GM18499 (cell line): ENCODE measurements around the gene PKN1.

Source experiments
- ATAC-seq: cut with Tn5 transposase; IDR thresholded peaks from one replicate; pipeline ENCODE4 v1.9.1; 2021; ENCODE audit warnings: moderate number of reproducible peaks; ENCODE audit not compliant: insufficient read depth, unreplicated experiment

PKN1 gene

DNA sequence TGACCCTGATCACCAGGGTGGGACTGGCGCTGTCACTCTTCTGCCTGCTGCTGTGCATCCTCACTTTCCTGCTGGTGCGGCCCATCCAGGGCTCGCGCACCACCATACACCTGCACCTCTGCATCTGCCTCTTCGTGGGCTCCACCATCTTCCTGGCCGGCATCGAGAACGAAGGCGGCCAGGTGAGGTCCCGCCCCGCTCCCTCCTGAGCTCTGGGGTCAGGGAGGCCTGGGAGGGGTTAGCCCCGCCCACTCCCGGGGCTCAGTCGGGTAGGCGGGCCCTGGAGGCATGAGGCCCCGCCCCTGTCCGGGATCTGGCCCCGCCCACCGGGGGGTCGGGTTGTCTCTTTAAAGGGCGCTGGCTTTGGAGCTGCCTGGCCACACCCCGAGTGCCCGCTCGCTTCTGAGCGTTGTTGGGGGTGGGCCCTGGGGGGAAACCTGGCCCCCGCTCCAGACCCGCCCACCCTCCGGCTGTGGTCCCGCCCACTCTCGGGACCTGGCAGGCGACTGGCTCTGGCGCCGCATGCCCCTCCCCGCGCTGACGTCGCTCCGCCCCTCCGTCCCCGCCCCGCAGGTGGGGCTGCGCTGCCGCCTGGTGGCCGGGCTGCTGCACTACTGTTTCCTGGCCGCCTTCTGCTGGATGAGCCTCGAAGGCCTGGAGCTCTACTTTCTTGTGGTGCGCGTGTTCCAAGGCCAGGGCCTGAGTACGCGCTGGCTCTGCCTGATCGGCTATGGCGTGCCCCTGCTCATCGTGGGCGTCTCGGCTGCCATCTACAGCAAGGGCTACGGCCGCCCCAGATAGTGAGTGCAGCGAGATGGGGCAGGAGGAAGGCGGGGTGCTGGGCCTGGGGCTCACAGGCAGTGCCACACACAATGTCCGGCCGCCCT, 27.1 kb upstream of the PKN1 start:
- no peak for ATAC-seq

DNA sequence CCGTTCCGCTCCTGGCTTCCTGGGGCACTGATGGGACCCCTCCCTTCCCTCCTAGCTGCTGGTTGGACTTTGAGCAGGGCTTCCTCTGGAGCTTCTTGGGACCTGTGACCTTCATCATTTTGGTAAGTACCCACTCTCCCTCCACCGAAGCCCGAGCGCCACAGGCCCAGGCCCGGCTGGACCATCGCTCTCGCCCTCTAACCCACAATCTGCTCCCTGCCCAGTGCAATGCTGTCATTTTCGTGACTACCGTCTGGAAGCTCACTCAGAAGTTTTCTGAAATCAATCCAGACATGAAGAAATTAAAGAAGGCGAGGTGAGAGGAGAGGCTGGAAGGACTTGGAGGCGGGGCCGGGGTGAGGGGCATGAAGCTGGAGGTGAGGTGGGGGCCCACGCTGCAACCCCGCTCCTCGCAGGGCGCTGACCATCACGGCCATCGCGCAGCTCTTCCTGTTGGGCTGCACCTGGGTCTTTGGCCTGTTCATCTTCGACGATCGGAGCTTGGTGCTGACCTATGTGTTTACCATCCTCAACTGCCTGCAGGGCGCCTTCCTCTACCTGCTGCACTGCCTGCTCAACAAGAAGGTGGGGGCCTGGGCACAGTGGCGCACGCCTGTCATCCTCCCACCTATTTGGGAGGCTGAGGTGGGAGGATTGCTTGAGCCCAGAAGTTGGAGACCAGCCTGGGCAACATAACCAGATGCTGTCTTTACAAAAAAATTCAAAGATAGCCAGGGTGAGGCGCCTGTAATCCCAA, 26.3 kb upstream of the PKN1 start:
- no peak for ATAC-seq

DNA sequence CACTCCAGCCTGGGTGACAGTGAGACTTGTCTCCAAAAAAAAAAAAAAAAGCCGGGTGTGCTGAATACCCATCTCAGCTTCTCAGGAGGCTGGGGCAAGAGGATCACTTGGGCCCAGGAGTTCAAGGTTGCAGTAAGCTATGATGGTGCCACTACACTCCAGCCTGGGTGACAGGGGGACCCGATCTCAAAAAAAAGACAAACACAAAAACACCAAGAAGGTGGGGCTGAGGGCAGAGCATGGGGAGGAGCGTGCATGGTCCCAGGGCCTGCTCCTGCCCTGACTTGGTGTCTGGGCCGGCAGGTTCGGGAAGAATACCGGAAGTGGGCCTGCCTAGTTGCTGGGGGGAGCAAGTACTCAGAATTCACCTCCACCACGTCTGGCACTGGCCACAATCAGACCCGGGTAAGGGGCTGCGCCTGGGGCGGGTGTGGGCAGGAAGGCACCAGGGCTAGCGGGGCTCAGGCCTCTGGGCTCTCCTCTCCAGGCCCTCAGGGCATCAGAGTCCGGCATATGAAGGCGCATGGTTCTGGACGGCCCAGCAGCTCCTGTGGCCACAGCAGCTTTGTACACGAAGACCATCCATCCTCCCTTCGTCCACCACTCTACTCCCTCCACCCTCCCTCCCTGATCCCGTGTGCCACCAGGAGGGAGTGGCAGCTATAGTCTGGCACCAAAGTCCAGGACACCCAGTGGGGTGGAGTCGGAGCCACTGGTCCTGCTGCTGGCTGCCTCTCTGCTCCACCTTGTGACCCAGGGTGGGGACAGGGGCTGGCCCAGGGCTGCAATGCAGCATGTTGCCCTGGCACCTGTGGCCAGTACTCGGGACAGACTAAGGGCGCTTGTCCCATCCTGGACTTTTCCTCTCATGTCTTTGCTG, 25.3 kb upstream of the PKN1 start:
- no peak for ATAC-seq

DNA sequence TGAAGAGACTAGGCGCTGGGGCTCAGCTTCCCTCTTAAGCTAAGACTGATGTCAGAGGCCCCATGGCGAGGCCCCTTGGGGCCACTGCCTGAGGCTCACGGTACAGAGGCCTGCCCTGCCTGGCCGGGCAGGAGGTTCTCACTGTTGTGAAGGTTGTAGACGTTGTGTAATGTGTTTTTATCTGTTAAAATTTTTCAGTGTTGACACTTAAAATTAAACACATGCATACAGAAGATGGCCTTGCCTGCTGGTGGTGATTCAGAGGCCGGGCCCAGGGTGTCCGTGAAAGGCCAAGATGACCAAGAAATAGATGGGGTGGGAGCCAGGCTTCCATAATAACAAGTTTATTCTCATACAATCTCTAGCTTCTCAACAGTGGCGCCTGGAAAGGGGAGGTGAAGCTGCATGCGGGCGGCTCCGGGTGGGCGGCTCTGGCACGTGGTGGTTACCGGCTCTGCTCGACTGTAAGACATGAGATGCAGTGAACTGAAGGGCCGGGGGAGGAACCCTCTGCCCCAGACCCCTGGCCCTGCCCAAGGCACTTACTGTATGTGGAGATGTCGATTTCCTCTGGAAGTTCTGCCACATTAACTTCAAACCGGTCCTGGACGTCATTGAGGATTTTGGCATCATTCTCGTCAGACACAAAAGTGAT, 24.5 kb upstream of the PKN1 start:
- no peak for ATAC-seq

DNA sequence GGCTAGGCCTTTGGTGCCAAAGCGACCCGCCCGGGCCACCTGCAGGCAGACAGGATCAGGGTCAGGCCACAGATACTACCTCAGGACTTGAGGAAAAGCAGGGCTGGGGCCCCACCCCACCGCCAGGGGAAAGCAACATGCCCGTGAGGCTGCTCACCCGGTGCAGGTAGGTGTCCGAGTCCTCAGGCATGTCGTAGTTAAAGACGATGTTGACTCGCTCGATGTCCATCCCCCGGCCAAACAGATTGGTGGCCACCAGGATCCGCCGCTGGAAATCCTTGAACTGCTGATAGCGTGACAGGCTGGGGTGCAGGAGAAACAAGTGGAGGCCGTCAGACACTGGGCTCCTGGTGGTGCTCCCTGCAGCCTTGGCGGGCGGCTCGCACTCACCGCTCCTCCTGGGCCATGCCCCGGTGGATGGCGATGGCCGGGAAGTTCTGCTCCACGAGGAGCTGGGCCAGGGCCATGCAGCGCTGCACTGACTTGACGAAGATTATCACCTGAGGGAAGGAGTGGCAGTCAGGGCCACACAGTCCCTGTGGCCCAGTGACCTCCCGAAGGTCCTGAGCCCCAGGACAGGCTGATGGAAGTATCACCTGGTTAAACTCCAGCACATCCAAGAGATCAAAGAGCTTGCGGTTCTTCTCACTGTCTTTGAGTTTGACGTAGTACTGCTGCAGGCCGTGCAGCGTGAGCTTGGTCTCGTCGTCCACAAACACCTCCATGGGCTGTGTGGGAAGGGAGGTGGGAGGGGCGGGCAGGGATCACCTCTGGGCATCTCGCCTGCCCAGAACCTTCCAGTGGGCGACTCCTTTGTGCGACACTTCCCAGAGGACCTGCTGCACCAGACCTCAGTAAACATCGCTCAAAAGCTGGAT, 23.7 kb upstream of the PKN1 start:
- no peak for ATAC-seq

DNA sequence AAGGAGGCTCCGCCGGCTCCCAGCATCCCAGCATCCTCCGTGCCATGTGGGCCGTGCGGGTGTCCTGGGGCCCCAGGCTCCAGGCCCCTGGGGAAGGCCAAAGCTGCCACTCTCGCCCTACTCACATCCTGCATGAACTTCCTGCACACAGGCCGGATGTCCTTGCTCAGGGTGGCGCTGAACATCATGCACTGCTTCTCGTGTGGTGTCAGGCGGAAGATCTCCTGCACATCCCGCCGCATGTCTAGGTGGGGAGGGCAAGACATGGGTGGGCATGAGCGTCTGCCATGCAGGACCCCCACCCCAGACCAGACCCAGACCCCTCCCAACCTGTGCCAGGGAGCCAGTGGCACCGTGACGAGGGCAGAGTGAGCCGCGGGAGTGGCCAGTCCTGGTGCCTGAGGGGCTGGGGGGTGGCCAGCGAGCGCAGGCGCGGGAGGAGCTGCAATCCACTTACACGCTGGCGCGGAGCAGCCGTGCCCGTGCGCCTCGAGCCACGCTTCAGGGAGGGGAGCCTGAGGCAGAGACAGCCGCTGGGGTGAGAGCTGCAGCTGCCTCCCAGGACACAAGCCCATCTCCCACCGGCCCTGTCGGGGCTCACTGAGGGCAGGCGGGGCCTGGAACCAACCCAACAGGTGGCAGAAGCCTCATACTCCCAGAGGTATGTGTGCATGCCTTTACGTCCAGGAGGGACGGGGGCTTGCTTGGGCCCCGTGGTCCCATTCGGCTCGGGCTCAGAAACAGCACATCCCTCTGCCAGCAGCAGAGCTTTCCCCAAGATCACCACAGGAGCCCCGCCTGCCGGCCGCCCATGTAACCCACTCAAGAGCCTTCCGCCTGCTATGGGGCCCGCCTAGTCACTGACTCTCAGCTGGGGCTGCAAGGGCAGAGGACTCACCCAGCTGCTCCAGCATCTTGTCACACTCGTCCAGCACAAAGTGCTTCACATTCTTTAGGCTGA, 22.7 kb upstream of the PKN1 start:
- ATAC-seq: no peak

DNA sequence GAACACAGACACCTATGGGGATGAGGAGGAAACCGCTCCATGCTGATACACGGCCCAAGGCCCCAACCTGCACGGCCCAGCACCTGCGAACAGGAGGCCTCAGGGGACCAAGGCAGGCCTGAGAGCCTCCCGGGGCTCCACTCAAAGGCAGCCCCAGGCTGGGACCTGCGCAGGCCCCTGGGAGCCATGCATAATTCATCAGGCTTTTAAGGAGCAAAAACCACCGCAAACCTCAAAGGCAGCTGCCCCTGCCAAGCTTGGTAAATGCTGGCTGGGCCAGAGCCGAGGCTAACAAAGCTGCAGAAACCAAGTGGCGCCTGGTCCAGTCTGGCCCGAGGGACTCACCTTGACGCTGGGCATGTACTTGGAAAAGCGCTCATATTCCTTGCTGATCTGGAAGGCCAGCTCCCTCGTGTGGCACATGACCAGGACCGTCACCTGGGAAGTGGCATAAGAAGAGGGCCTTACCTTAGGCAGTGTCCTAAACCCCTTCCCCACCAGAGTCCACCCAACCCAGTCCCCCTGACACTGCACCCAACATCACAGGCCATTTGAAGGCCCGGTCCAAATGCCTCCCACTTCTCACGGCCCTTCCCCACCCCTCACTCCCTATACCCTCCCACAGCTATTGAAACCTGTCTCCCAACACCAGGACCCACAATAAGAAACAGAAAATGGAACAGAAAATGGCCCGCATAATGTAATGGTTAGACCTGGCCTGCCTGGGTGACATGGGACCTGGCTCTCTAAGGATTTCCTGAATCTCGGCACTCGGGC, 21.8 kb upstream of the PKN1 start:
- ATAC-seq: no peak

DNA sequence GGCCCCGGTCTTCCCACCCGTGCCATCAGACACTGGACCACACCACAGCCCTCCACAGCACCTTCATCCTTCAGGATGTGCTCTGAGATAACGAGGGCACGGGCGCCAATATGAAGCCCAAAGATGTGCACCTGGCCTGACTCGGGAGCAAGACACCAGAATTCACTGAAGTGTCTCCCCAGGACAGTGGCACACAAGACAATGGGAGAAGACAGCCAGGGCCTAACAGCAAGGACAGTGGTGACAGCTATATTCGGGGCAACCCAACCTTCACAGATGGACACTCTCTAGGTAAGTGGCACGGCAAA, 21.2 kb upstream of the PKN1 start:
- no peak for ATAC-seq

DNA sequence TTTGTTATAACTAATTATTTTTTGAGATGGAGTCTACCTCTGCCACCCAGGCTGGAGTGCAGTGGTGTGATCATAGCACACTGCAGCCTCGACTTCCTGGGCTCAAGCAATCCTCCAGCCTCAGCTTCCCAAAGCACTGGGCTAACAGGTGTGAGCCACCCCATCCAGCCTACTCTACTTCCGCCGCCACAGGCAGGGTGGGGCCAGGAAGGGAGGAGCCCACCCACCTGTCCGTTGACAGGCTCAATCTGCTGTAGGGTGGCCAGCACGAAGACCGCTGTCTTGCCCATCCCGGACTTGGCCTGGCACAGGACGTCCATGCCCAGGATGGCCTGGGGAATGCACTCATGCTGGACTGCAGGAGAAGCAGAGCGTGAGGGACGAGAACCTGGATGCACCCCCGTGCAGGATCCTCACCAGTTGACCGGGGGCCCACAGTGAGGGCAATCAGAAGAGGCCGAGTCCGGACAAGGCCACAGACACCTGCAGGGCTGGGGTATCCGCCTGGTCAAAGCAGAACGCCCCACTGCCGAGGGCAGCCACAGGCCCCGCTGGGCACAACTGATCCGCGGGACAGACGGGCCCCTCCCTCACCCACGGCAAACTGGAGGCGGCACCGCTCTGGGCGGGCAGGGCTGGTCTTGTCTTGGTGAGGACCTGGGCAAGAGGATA, 20.6 kb upstream of the PKN1 start:
- no peak for ATAC-seq

DNA sequence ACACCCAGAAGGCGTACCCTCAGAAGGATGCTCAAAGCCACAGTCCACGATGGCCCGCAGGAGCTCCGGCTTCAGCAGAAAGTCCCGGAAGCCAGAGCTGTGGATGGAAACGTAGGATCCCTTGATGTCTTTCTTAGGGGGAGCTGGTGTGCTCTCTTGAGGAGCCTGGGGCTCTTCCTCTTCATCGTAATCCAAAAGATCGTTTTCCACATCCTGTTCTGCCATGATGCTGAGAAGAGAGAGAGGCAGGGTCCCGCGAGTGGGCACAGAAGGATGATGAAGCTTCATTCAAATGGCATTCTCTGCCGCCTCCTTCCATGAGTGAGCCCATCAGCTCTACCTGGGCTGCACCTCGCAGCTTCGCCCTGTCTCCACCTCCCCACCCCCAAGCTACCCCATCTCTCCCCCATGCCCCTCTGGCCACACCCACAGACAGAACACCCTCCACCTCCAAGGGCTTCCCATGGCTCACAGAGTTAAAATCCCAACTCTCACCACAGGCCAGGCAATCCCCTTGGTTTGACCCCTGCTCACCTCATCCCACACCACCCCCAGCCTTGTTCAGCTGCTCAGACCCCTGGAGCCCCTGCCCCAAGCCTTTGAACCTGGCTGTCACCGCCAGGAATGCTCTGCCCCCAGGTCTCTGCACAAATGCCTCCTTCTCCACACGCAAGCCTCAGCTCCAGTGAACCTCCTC, 20.0 kb upstream of the PKN1 start:
- ATAC-seq: no peak

DNA sequence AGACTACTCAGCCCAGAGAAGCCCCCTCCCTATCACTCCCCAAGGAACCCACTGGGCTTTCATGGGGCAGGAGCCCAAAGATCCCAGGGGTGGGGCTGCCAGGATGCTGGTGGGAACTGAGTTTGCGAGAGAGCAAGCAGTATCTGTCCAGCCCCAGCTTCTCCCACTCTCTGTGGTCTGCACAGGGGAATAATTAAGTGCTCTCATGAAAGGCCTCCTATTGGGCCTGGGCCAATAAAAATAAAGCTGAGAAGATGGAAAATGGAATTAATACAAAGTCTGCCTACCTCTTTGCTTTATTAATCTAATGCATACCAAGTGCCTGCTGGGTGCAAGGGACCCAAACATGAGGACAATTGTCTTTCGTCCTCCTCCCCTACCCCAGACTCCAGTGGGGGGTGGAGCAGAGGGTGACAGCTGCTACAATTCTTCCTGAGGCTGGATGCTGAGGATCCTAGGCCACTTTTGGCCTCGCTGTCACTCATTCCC, 19.4 kb upstream of the PKN1 start:
- no peak for ATAC-seq

DNA sequence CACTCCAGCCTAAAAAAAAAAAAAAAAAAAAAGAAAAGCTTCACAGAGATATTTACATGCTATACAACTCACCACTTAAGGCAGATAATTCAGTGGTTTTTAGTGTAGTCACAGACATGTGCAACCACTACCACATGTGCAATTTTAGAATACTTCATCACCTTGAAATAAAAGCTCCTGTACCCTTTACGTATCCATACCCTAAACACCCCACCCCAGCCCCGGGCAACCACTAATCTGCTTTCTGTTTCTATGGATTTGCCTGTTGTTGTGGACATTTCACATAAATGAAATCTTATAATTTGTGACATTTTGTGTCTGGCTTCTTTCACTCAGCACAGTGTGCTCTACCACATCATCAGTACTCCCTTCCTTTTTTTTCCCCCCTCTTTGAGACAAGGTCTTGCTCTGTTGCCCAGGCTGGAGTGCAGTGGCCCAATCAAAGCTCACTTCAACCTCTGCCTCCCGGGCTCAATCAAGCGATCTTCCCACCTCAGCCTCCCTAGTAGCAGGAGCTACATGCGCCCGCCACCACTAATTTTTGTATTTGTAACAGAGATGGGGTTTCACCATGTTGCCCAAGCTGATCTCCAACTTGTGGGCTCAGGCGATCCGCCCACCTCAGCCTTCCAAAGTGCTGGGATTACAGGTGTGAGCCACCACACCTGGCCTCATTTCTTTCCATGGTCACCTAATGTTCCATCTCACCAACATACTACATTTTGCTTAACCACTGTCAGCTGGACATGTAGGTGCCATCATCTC, 18.0 kb upstream of the PKN1 start:
- ATAC-seq: no peak

DNA sequence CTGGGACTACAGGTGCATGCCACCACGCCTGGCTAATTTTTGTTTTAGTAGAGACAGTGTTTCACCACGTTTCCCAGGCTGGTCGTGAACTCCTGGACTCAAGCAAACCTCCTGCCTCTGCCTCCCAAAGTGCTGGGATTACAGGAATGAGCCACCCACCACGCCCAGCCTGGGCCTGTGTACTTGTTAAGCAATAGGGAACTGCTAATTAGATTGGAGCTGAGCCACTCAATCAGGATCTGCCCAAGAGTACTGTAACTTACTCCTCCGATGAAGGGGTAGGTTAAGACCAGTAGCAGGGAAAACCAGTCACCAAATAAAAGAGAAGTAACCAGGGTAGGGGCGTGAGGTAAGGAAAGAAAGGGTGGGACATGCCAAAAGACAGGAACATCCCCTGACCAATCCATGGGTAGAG, 16.3 kb upstream of the PKN1 start:
- no peak for ATAC-seq

DNA sequence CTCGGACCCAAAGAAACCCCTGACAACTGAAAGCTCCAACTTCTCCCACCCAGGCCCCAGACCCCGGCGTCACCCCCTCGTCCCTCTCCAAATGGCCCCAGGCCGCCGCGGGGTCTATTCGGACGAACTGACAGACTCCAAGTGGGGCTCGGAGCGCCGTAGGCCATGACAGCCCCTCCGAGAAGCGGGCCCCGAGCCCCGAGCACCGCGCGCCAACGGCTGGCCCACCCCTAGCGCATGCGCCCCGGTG, 14.3 kb upstream of the PKN1 start:
- no peak for ATAC-seq

DNA sequence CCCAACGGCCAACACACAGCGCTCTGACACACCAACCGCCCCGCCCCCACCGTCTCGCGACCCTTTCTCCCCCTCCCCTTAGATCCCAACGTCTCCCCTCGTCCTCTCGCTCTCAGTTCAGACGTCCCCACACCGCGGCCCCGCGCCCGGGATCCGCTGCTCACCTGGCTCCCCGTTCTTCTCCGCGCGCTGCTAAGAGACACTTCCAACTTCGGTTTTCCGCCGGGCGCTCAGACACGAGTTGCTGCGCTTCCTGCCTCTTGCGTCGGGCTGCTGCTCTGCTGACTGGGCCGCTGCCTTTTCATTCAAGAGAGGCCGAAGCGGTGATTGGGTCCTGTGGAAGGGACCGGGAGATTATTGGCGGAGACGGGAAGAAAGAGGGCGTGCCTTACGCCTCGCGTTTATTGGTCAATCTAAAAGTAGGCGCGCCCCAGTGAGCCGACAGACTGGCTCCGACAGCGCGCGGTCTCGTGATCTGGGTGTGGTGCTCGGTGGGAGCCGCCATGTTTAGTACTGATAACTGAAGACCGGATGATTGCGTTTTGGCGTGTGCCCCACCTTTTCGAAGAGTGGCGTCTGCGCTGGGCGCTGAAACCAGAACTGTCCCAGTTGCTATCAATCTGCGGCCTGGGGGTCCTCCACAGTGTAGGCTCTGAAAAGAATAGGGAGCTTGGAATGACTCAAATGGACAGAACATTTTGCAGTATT, 13.8 kb upstream of the PKN1 start, which contains the start of gene DDX39A:
TSS of gene DDX39A (minus strand) at position 236 of the 708 bp plus-strand sequence. CDS start 6,121 bp downstream, outside the sequence.
- peak; percentile 60 for ATAC-seq
